ENCODE data around the gene COMMD9.

Gene COMMD9

GRCh38 chr11:36314434-36314767 is 25.2 kb upstream of the COMMD9 start:
- H3K36me3 ChIP-seq (ENCODE audit: control insufficient read depth, insufficient read depth, low read length), result no peaks in the 10 kb centered on the region
- H3K4me3 ChIP-seq (ENCODE audit: extremely low read depth, insufficient read depth, low read length, poor library complexity, severe bottlenecking), result no peak overlapping the region
- no peaks in the 10 kb centered on the region for H3K9me3 ChIP-seq (ENCODE audit: control insufficient read depth, low read length)
- WGBS, 2 experiments (ENCODE audit: insufficient coverage in 2 of 2), result 93 to 96% methylated on average over 5 to 6 of the region's 6 CpGs
- H3K27ac ChIP-seq (ENCODE audit: low read depth, low read length, severe bottlenecking), result no peak overlapping the region
- H3K4me1 ChIP-seq (ENCODE audit: control insufficient read depth, insufficient read depth, low read length, poor library complexity, severe bottlenecking), result peaks cover 4% of the 10 kb centered on the region

GRCh38 chr11:36313750-36314433 is 24.7 kb upstream of the COMMD9 start:
- peaks cover 5% of the 10 kb centered on the region for H3K4me1 ChIP-seq (ENCODE audit: control insufficient read depth, insufficient read depth, low read length, poor library complexity, severe bottlenecking)
- H3K27ac ChIP-seq (ENCODE audit: low read depth, low read length, severe bottlenecking), result no peak overlapping the region
- H3K4me3 ChIP-seq (ENCODE audit: extremely low read depth, insufficient read depth, low read length, poor library complexity, severe bottlenecking), result no peak overlapping the region
- no peaks in the 10 kb centered on the region for H3K36me3 ChIP-seq (ENCODE audit: control insufficient read depth, insufficient read depth, low read length)
- WGBS, 2 experiments (ENCODE audit: insufficient coverage in 2 of 2), result 85 to 90% methylated on average over 2 to 3 of the region's 3 CpGs
- no peaks in the 10 kb centered on the region for H3K9me3 ChIP-seq (ENCODE audit: control insufficient read depth, low read length)

DNA sequence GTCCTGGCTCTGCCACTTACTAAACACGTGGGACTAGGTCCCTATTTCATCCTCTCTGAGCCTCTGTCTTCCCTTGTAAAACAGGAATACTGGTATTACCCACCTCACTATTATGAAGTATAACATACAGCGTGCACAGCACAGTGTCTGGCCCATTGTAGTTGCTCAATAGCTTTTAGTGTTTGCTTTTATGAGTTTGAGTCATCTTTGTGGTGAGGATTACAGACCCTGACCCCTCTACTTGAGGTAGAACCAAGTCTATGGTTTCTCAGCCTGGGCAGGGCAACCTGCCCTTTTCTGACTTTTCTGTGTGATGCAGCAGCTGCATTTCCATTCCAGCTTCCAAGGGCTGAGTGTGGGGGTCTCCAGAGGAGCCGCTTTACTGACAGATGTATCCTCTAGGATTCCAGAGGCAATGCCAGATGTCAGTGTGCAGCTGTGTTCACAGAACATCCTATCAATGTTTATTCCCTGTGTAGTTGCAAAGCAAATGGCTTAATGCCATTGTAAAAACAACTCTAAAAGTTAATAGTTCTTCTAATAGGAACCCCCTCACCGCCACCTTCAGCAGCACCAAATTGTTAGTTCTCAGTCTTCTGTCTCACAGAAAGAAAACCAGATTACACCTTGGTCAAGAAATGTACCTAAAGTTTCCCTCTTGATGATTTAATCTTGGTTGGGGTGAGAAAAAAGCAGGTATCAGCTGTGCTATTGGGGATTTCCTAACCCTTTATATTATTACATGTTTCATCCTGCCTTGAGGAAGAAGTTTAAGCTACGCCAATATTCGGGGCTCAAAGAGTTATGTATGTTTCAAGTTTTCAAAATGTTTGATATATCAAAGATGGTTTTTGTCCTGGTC is 23.6 kb upstream of the COMMD9 start:
- Histone ChIP-seq H3K4me3 (ENCODE audit: extremely low read depth, insufficient read depth, low read length, poor library complexity, severe bottlenecking) (no peak overlapping the region), H3K4me1 (ENCODE audit: control insufficient read depth, insufficient read depth, low read length, poor library complexity, severe bottlenecking) (peaks cover 12% of the 10 kb centered on the region), H3K9me3 (ENCODE audit: control insufficient read depth, low read length) (no peaks in the 10 kb centered on the region), H3K36me3 (ENCODE audit: control insufficient read depth, insufficient read depth, low read length) (no peaks in the 10 kb centered on the region), H3K27ac (ENCODE audit: low read depth, low read length, severe bottlenecking) (no peak overlapping the region)
- 75 to 96% methylated on average over 2 to 4 of the region's 6 CpGs for WGBS, 2 experiments (ENCODE audit: insufficient coverage in 2 of 2)

DNA sequence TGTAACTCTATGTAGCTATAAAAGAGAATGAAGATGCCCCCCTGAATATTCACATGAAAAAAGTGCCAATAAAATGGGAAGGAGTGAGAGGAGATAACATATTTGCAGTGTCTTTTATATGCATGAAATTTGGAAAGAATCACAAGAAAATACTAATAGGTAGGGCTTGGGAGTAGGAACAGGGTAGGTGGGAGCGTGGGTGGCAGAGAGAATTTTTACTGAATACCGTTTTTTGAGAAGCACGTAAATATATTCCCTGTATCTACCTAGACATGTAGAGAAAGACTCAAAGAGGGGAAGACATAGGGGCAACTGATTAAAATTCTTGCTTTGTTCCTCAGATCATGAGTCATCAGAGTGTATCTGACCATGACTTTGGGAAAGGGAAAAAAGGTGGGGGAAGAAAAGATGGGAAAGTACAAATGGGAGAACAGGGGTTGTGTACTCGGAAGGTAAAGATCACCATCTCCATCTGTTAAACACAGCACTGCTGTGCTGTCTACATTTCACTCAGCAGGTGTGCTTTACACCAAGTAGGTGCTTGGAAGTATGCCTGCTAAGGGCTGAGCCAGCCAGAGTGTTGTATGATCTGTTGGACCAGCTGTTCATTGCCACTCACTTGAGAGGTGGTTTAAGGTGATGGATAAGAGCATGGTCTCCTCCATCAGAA is 22.8 kb upstream of the COMMD9 start:
- Histone ChIP-seq H3K27ac (ENCODE audit: low read depth, low read length, severe bottlenecking) (no peak overlapping the region), H3K36me3 (ENCODE audit: control insufficient read depth, insufficient read depth, low read length) (no peaks in the 10 kb centered on the region), H3K9me3 (ENCODE audit: control insufficient read depth, low read length) (no peaks in the 10 kb centered on the region), H3K4me1 (ENCODE audit: control insufficient read depth, insufficient read depth, low read length, poor library complexity, severe bottlenecking) (peaks cover 12% of the 10 kb centered on the region), H3K4me3 (ENCODE audit: extremely low read depth, insufficient read depth, low read length, poor library complexity, severe bottlenecking) (no peak overlapping the region)
- 80 to 100% methylated on average over 1 to 2 of the region's 4 CpGs for WGBS, 2 experiments (ENCODE audit: insufficient coverage in 2 of 2)

DNA sequence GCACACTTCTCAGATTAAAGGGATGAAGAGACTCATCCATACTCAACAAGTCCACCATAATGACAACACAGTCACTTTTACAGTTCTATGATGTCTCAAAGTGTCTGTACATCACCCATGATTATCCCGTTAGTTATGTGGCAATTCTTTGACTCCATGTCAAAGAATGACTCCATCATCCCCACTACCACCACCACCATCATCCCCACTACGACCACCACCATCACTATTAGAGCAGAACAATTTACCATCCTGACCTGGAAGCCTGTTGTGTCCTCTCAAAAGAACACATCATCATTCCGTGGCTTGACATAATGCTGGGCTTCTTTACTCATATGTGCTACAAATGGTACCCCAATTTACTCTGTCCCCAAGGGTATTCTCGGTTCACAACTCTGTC is 20.6 kb upstream of the COMMD9 start:
- H3K36me3 ChIP-seq (ENCODE audit: control insufficient read depth, insufficient read depth, low read length), result no peaks in the 10 kb centered on the region
- no peak overlapping the region for H3K27ac ChIP-seq (ENCODE audit: low read depth, low read length, severe bottlenecking)
- peaks cover 12% of the 10 kb centered on the region for H3K4me1 ChIP-seq (ENCODE audit: control insufficient read depth, insufficient read depth, low read length, poor library complexity, severe bottlenecking)
- no peak overlapping the region for H3K4me3 ChIP-seq (ENCODE audit: extremely low read depth, insufficient read depth, low read length, poor library complexity, severe bottlenecking)
- WGBS, 2 experiments (ENCODE audit: insufficient coverage in 2 of 2), result 94% methylated on average over 4 of the region's 4 CpGs
- H3K9me3 ChIP-seq (ENCODE audit: control insufficient read depth, low read length), result no peaks in the 10 kb centered on the region

- Histone ChIP-seq H3K9me3 (ENCODE audit: control insufficient read depth, low read length) (no peaks in the 10 kb centered on the region), H3K4me1 (ENCODE audit: control insufficient read depth, insufficient read depth, low read length, poor library complexity, severe bottlenecking) (peaks cover 12% of the 10 kb centered on the region), H3K4me3 (ENCODE audit: extremely low read depth, insufficient read depth, low read length, poor library complexity, severe bottlenecking) (no peak overlapping the region), H3K36me3 (ENCODE audit: control insufficient read depth, insufficient read depth, low read length) (no peaks in the 10 kb centered on the region), H3K27ac (ENCODE audit: low read depth, low read length, severe bottlenecking) (no peak overlapping the region)
- no CpG with 5 or more reads among the region's 1 CpG for WGBS, 2 experiments (ENCODE audit: insufficient coverage in 2 of 2)
Observed at GRCh38 chr11:36308577-36308976, 19.4 kb upstream of the COMMD9 start.

DNA sequence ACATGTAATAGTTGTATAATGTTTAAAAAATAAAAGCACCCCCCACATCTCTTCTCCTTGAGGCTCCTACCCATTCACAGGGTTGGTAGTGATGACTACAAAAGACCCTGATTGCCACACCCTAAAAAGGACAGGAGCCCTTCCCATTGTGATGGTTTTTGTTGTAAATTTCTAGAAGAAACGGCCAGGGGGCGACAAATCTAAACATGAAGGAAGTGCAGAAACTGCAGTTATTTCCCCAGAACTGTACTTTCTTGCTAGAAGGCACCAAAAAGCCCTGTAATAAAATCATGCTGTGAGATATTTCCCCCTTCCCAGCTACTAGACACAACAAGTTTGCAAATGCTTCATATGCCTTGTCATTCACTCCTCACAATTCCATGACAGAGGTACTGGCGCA is 17.7 kb upstream of the COMMD9 start:
- H3K4me1 ChIP-seq (ENCODE audit: control insufficient read depth, insufficient read depth, low read length, poor library complexity, severe bottlenecking), result peaks cover 12% of the 10 kb centered on the region
- WGBS, 2 experiments (ENCODE audit: insufficient coverage in 2 of 2), result 0% methylated on average over 2 of the region's 3 CpGs; no CpG with 5 or more reads in 1 of the 2 experiments
- no peaks in the 10 kb centered on the region for H3K36me3 ChIP-seq (ENCODE audit: control insufficient read depth, insufficient read depth, low read length)
- H3K27ac ChIP-seq (ENCODE audit: low read depth, low read length, severe bottlenecking), result no peak overlapping the region
- H3K4me3 ChIP-seq (ENCODE audit: extremely low read depth, insufficient read depth, low read length, poor library complexity, severe bottlenecking), result no peak overlapping the region
- H3K9me3 ChIP-seq (ENCODE audit: control insufficient read depth, low read length), result no peaks in the 10 kb centered on the region

DNA sequence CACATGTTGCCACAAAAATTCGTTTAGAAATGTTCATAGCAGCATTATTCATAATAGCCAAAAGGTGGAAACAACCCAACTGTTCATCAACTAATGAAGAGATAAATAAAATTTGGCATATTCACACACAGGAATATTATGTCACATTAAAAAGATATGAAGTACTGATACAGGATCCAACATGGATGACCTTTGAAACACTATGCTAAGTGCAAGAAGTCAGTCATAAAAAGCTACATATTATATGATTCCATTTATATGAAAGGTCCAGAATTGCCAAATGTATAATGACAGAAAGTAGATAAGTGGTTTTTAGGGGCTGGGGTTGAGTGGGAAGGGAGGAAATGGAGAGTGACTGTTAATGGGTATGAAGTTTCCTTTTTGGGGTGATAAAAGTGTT is 15.8 kb upstream of the COMMD9 start:
- WGBS, 2 experiments (ENCODE audit: insufficient coverage in 2 of 2), result no CpG with 5 or more reads among the region's 1 CpG
- no peak overlapping the region for H3K27ac ChIP-seq (ENCODE audit: low read depth, low read length, severe bottlenecking)
- H3K4me1 ChIP-seq (ENCODE audit: control insufficient read depth, insufficient read depth, low read length, poor library complexity, severe bottlenecking), result peaks cover 8% of the 10 kb centered on the region
- no peaks in the 10 kb centered on the region for H3K9me3 ChIP-seq (ENCODE audit: control insufficient read depth, low read length)
- no peaks in the 10 kb centered on the region for H3K36me3 ChIP-seq (ENCODE audit: control insufficient read depth, insufficient read depth, low read length)
- no peak overlapping the region for H3K4me3 ChIP-seq (ENCODE audit: extremely low read depth, insufficient read depth, low read length, poor library complexity, severe bottlenecking)

DNA sequence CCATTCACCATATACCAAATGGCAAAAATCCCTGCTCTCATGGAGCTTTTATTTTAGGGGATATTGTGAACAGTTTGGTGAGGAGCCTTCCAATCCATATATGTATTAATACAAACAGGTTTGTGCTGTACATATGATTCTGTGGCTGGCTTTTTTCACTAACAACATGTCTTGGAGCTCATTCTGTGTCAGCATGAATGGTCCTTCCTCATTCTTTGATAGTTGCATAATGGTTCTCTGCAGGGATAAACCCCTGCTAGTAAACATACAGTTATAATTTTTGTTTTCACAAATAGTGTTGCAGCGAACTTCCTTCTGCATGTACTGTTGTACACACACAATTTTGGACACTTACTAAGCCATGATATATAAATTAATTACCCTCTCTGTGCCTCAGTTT is 15.1 kb upstream of the COMMD9 start:
- H3K4me3 ChIP-seq (ENCODE audit: extremely low read depth, insufficient read depth, low read length, poor library complexity, severe bottlenecking), result no peak overlapping the region
- H3K36me3 ChIP-seq (ENCODE audit: control insufficient read depth, insufficient read depth, low read length), result no peaks in the 10 kb centered on the region
- no peaks in the 10 kb centered on the region for H3K9me3 ChIP-seq (ENCODE audit: control insufficient read depth, low read length)
- H3K27ac ChIP-seq (ENCODE audit: low read depth, low read length, severe bottlenecking), result no peak overlapping the region
- H3K4me1 ChIP-seq (ENCODE audit: control insufficient read depth, insufficient read depth, low read length, poor library complexity, severe bottlenecking), result peaks cover 8% of the 10 kb centered on the region
- 78% methylated on average over 1 of the region's 1 CpG; no CpG with 5 or more reads in 1 of the 2 experiments for WGBS, 2 experiments (ENCODE audit: insufficient coverage in 2 of 2)

- no peak overlapping the region for H3K27ac ChIP-seq (ENCODE audit: low read depth, low read length, severe bottlenecking)
- 100% methylated on average over 1 to 2 of the region's 3 CpGs for WGBS, 2 experiments (ENCODE audit: insufficient coverage in 2 of 2)
- H3K36me3 ChIP-seq (ENCODE audit: control insufficient read depth, insufficient read depth, low read length), result no peaks in the 10 kb centered on the region
- H3K9me3 ChIP-seq (ENCODE audit: control insufficient read depth, low read length), result no peaks in the 10 kb centered on the region
- no peak overlapping the region for H3K4me3 ChIP-seq (ENCODE audit: extremely low read depth, insufficient read depth, low read length, poor library complexity, severe bottlenecking)
- no peaks in the 10 kb centered on the region for H3K4me1 ChIP-seq (ENCODE audit: control insufficient read depth, insufficient read depth, low read length, poor library complexity, severe bottlenecking)
Observed at GRCh38 chr11:36300650-36301049, 11.4 kb upstream of the COMMD9 start.

Data from mesodermal cell (in vitro differentiated cells).